Adrenal gland (tissue), 12 donors: ENCODE measurements around the gene CCDC73. TPM values are rescaled to one million over a fixed set of nuclear protein-coding genes. Genes with fewer than 3 reads are reported as not detected.

Experiments
- DNase-seq, 7 donors: peaks; one replicate each; pipeline ENCODE4 v3.0.0-alpha.2; 2019 to 2020
- H3K27ac ChIP-seq, 5 donors: fragments of 200-600 bp; sonication (generic) in 4 of 5; 1 replicate in 3 of 5; 2 replicates in 2 of 5; pipeline versions ENCODE4 v1.5.1 to v1.8.0; 2016 to 2020; ENCODE audit warnings: mild to moderate bottlenecking in 1 of 5
- H3K27me3 ChIP-seq: fragments of 200-600 bp; 2 replicates; pipeline ENCODE4 v1.8.0; 2021
- H3K36me3 ChIP-seq, 2 donors: fragments of 200-600 bp; replicated peaks in 1 of 2; 1 replicate in 1 of 2; 2 replicates in 1 of 2; pipeline versions ENCODE4 v1.5.1 to v1.8.0; 2018 to 2022
- H3K4me1 ChIP-seq, 2 donors: fragments of 200-600 bp; replicated peaks in 1 of 2; 1 replicate in 1 of 2; 2 replicates in 1 of 2; pipeline versions ENCODE4 v1.5.1 to v1.8.0; 2018 to 2021
- H3K4me3 ChIP-seq, 4 donors: fragments of 200-600 bp; sonication (generic) in 3 of 4; one replicate each; pipeline ENCODE4 v1.5.1; 2016 to 2018
- H3K9me3 ChIP-seq, 3 donors: fragments of 200-600 bp; sonication (generic) in 1 of 3; replicated peaks in 1 of 3; 1 replicate in 2 of 3; 2 replicates in 1 of 3; pipeline versions ENCODE4 v1.5.1 to v1.8.0; 2016 to 2021
- CTCF ChIP-seq, 6 experiments: fragments of 450-650 bp in 4 of 6; fragments of 200-600 bp in 2 of 6; sonication (generic) in 1 of 6; IDR thresholded peaks; 1 replicate in 5 of 6; 2 replicates in 1 of 6; pipeline versions ENCODE4 v1.5.1 to v1.8.0; 2016 to 2021; ENCODE audit warnings: antibody characterized with exemption in 6 of 6, mild to moderate bottlenecking in 2 of 6, moderate library complexity in 1 of 6
- POLR2A ChIP-seq, 2 donors: fragments of 450-650 bp; IDR thresholded peaks; one replicate each; pipeline ENCODE4 v1.6.1; 2017; ENCODE audit warnings: antibody characterized with exemption in 2 of 2, mild to moderate bottlenecking in 2 of 2, moderate library complexity in 1 of 2
- WGBS, 4 donors: extraction: QIAGEN DNeasy Blood & Tissue Kit in 2 of 4; methylation state at CpG; one replicate each; pipeline versions ENCODE4 v1.1.5 to v1.1.7; 2013 to 2017; 5-methylcytosine and 5-hydroxymethylcytosine counted together
- intact Hi-C, 2 donors: fragments of 100-400 bp; cut with DNase I; formaldehyde crosslinking; loops; one replicate each; pipeline versions ENCODE4 v1.14.1 to v1.15.0; 2022 to 2023
- polyA plus RNA-seq, 3 donors: library from polyadenylated mRNA; stranded (reverse); fragments of 200-250 nt in 2 of 3; fragments of 350-450 nt in 1 of 3; fragmentation: Illumina TruSeq in 1 of 3; extraction: RNeasy Lipid Tissue Mini Kit (QIAGEN cat#74804) in 1 of 3; gene quantifications; one replicate each; pipeline ENCODE4 v1.2.3, GENCODE V29; 2013 to 2014
- total RNA-seq, 9 donors: library from RNA; depleted of rRNA in 4 of 9; stranded (reverse); fragments of >200 nt in 4 of 9; fragments of 120-200 nt in 1 of 9; fragmentation: NEBNext Ultra II Directional in 1 of 9; extraction: Animal tissue kit (Norgen Biotek cat#: 25700) in 1 of 9; gene quantifications; one replicate each; pipeline versions ENCODE4 v1.1.0 to v1.2.4, GENCODE V29; 2013 to 2023
- donor health status: healthy with polysubstance abuse.
- donor health status: Bipolar disorder and iron deficiency.
- donor health status: DM: yes; HTN: yes; CAD: no.
- donor health status: DM: no; HTN: no; CAD: no.
- donor health status: DM: no; HTN: no; CAD: no.
- donor health status: DM: yes; HTN: yes; CAD: no.

CCDC73 gene
- total and polyA plus RNA-seq, 12 donors: 0.07 to 1.6 (median 0.23) TPM; not detected in 4

- TF ChIP-seq POLR2A (IDR thresholded peaks at IDR 0.05) (no peak), CTCF (IDR thresholded peaks at IDR 0.05) (no peak)
- 91 to 92% (median 92%) methylated on average over 2 of the region's 2 CpGs for WGBS, 4 donors
- intact Hi-C loops: no loop called here
- Histone ChIP-seq H3K9me3 (no peaks in the 10 kb centered on the region), H3K36me3 (no peaks in the 10 kb centered on the region), H3K27me3 (peaks cover 2% of the 10 kb centered on the region), H3K4me1 (no peaks in the 10 kb centered on the region), H3K27ac (no peak overlapping the region), H3K4me3 (no peak overlapping the region)
- DNase-seq: no peak
These were observed 227.9 kb downstream of the CCDC73 start for GRCh38 chr11:32566517-32566916.

DNA sequence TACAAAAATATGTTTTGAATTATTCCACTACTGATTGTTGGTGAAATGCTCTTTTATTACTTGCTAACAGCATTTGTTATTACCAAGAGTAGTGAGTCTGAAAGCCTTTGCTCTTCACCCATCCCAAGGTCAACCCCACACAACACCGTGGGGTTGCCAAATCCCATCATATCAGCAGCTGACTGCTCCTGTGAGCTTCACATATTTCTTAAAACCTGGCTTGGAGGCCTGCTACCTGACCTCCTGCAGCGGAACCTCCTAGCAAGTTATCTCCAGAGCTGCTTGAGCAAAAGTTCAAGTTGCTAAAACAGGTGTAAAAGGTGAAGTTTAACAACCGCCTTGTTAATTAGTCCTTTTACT, 230.9 kb downstream of the CCDC73 start:
- no peaks in the 10 kb centered on the region for H3K9me3 ChIP-seq
- H3K36me3 ChIP-seq: no peaks in the 10 kb centered on the region
- H3K4me1 ChIP-seq: no peaks in the 10 kb centered on the region
- no peak overlapping the region for H3K4me3 ChIP-seq
- no peak overlapping the region for H3K27ac ChIP-seq
- no peaks in the 10 kb centered on the region for H3K27me3 ChIP-seq
- DNase-seq: peak in 2 of 7 donors; percentile 16 to 20
- WGBS, 4 donors: 58 to 74% (median 62%) methylated on average over 3 of the region's 3 CpGs
- TF ChIP-seq POLR2A (IDR thresholded peaks at IDR 0.05) (no peak), CTCF (IDR thresholded peaks at IDR 0.05) (no peak)
- intact Hi-C loops: no loop called here

- DNase-seq: no peak
- intact Hi-C loops: no loop called here
- Histone ChIP-seq H3K36me3 (no peaks in the 10 kb centered on the region), H3K4me1 (no peaks in the 10 kb centered on the region), H3K9me3 (no peaks in the 10 kb centered on the region), H3K4me3 (no peak overlapping the region), H3K27ac (no peak overlapping the region), H3K27me3 (no peaks in the 10 kb centered on the region)
- WGBS, 4 donors: 66 to 75% (median 69%) methylated on average over 10 of the region's 10 CpGs
- no peak for TF ChIP-seq POLR2A (IDR thresholded peaks at IDR 0.05)
- TF ChIP-seq CTCF (IDR thresholded peaks at IDR 0.05): no peak
These were observed 231.4 kb downstream of the CCDC73 start for GRCh38 chr11:32562839-32563599.

DNA sequence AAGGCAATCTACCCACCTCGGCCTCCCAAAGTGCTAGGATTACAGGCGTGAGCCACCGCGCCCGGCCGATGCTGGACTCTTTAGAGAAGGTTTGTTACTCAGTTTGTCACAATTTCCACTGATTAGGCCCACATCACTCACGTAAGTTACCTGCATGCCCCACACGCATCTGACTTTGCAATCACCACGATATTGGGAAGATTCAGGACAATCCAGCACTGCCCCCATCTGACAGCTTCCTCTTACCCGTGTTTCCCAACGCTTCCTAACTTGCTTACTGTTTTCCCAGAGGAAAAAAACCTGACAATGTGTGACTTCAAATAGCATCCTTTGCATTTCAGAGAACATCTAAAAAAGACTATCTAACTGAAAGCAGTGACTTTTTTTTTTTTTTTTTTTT, 232.6 kb downstream of the CCDC73 start:
- no peaks in the 10 kb centered on the region for H3K27me3 ChIP-seq
- H3K4me1 ChIP-seq: no peaks in the 10 kb centered on the region
- DNase-seq: no peak
- no peak overlapping the region for H3K4me3 ChIP-seq
- H3K27ac ChIP-seq: no peak overlapping the region
- TF ChIP-seq POLR2A (IDR thresholded peaks at IDR 0.05): no peak
- TF ChIP-seq CTCF (IDR thresholded peaks at IDR 0.05): no peak
- H3K36me3 ChIP-seq: no peaks in the 10 kb centered on the region
- intact Hi-C loops: no loop called here
- no peaks in the 10 kb centered on the region for H3K9me3 ChIP-seq
- 87 to 94% (median 90%) methylated on average over 11 of the region's 11 CpGs for WGBS, 4 donors
